ENCODE data around the gene COL4A4.

COL4A4 gene

DNA sequence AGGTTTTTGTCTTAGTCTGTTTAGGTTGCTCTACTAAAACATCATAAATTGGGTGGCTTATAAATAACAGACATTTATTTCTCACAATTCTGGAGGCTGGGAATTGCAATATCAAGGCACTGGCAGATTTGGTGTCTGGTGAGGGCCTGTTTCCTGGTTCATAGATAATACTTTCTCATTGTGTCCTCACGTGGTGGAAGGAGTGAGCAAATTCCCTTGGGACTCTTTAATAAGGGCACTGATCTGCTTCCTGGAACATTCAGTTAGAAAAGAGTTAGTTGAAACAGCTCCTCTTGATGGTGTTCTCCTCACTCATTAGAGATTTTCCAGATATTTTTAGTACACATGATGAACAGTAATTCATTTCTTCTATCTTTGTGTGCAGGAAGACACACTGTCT is 22.7 kb upstream of the COL4A4 start:
- Histone ChIP-seq H3K36me3 (ENCODE audit: control insufficient read depth, insufficient read depth, low read length) (no peaks in the 10 kb centered on the region), H3K27me3 (replicated peaks; ENCODE audit: control insufficient read depth, insufficient read depth, low read length) (no peaks in the 10 kb centered on the region), H3K4me3 (replicated peaks; ENCODE audit: low read depth, low read length) (no peak overlapping the region)
- TF ChIP-seq, protein P1, sequence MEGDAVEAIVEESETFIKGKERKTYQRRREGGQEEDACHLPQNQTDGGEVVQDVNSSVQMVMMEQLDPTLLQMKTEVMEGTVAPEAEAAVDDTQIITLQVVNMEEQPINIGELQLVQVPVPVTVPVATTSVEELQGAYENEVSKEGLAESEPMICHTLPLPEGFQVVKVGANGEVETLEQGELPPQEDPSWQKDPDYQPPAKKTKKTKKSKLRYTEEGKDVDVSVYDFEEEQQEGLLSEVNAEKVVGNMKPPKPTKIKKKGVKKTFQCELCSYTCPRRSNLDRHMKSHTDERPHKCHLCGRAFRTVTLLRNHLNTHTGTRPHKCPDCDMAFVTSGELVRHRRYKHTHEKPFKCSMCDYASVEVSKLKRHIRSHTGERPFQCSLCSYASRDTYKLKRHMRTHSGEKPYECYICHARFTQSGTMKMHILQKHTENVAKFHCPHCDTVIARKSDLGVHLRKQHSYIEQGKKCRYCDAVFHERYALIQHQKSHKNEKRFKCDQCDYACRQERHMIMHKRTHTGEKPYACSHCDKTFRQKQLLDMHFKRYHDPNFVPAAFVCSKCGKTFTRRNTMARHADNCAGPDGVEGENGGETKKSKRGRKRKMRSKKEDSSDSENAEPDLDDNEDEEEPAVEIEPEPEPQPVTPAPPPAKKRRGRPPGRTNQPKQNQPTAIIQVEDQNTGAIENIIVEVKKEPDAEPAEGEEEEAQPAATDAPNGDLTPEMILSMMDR (IDR thresholded peaks at IDR 0.05; ENCODE audit: insufficient read depth, low read length, poor library complexity, severe bottlenecking): no peak
- no peak for DNase-seq (ENCODE audit: extremely low read depth, insufficient read length)

DNA sequence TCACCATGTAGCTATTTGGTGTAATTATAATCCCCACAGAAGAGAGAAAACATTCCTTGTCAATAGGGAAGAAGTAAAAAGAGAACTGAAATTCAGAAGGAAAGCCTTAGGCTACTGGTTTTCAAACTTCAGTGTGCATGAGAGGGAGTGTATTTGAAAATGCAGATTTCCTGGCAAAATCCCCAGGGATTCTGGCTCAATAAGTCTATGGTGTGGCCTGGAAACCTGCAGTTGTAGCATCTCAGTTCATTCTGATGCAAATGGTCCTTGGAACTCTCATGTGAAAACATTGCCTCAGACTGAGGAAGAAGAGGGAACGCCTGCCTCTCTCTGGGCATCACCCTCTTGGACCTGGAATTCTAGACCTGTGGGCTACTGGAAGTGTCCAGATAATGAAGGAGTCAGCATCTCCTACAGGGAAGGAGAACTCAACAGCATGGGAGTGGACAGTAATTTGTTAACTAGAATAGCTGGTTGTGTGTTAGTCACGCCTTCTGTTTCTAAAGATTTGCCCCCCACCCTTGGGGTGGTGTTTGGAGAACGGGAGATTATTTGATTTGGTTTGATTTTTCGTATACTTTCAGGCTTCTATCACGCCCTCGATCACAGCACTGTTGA is 21.7 kb upstream of the COL4A4 start:
- no peak overlapping the region for H3K4me3 ChIP-seq (replicated peaks; ENCODE audit: low read depth, low read length)
- H3K27me3 ChIP-seq (replicated peaks; ENCODE audit: control insufficient read depth, insufficient read depth, low read length): no peaks in the 10 kb centered on the region
- no peaks in the 10 kb centered on the region for H3K36me3 ChIP-seq (ENCODE audit: control insufficient read depth, insufficient read depth, low read length)
- DNase-seq (ENCODE audit: extremely low read depth, insufficient read length): no peak
- TF ChIP-seq, protein P1 (IDR thresholded peaks at IDR 0.05; ENCODE audit: insufficient read depth, low read length, poor library complexity, severe bottlenecking): no peak

DNA sequence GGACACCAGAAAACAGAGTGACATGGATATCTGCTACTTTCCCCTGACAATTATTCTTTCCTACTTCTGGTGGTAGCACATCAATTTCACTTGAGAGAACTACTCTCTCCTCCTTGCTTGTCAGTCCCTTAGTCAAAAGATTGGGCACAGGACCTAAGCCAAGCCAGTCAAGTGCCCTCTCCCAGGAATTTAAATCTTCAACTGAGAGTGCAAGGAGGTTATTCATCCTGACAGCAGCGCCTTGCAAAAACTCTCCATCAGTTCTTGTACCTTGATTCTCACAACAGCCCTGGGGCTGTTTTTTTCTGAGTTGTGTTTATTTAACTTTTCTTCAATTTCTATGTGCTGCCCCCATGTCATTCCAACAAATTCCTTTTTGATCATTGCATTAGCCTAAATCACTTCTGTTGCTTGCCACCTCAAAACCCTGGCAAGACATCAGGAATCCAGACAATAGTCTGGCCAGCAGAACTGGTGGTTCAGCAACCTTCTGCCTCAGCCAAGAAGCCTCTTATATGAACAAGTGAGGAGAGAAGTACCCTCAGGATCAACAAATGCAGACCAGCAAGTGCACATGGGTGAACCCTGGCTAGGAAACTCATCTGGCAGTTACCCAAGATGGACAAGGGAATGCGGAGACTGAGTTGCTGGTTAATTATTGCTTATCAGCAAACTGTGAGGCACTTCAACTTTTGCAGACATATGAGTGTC is 19.8 kb upstream of the COL4A4 start:
- no peak for DNase-seq (ENCODE audit: extremely low read depth, insufficient read length)
- Histone ChIP-seq H3K27me3 (replicated peaks; ENCODE audit: control insufficient read depth, insufficient read depth, low read length) (no peaks in the 10 kb centered on the region), H3K36me3 (ENCODE audit: control insufficient read depth, insufficient read depth, low read length) (no peaks in the 10 kb centered on the region), H3K4me3 (replicated peaks; ENCODE audit: low read depth, low read length) (no peak overlapping the region)
- TF ChIP-seq, protein P1 (IDR thresholded peaks at IDR 0.05; ENCODE audit: insufficient read depth, low read length, poor library complexity, severe bottlenecking): no peak

DNA sequence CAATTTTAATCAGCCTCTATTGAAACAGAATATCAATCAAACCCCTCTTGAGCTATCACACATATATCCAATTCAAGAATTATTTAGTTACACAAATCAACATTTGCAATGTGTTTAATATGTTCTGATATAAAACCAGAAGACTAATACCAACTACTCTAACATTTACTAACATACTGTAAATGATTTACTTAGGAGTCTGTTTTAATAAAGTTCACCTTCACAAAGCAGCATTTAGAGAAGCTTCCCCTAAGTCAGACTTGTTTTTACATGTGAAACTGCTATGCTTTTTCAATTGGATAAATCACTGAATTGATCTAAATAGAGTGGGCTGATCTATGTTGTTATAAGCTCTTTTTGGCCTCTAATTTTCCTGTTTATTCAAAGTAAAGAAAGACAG is 18.8 kb upstream of the COL4A4 start:
- H3K4me3 ChIP-seq (replicated peaks; ENCODE audit: low read depth, low read length): no peak overlapping the region
- H3K36me3 ChIP-seq (ENCODE audit: control insufficient read depth, insufficient read depth, low read length): no peaks in the 10 kb centered on the region
- TF ChIP-seq, protein P1 (IDR thresholded peaks at IDR 0.05; ENCODE audit: insufficient read depth, low read length, poor library complexity, severe bottlenecking): no peak
- DNase-seq (ENCODE audit: extremely low read depth, insufficient read length): no peak
- no peaks in the 10 kb centered on the region for H3K27me3 ChIP-seq (replicated peaks; ENCODE audit: control insufficient read depth, insufficient read depth, low read length)

DNA sequence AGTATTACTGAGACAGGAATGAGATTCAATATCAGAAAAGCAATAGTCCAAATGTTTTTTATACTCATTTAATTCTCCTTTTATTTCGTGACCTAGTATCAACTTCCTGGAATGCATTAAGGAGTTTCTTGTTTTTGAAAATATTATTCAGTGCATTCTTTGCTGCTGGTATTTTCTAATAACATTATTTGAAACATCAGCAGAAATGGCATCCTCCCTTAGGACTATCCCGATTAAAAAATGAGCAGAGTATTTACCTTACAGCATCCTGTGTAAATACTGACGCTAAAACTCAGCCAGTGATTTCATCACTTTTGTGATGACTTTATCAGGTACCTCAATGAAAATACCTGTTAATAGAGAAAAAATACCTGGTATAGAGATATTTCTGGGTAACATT is 16.8 kb upstream of the COL4A4 start:
- H3K27me3 ChIP-seq (replicated peaks; ENCODE audit: control insufficient read depth, insufficient read depth, low read length): no peaks in the 10 kb centered on the region
- no peak overlapping the region for H3K4me3 ChIP-seq (replicated peaks; ENCODE audit: low read depth, low read length)
- TF ChIP-seq, protein P1 (IDR thresholded peaks at IDR 0.05; ENCODE audit: insufficient read depth, low read length, poor library complexity, severe bottlenecking): no peak
- peaks cover 1% of the 10 kb centered on the region; the same call in 1 of the 2 replicates for H3K36me3 ChIP-seq (ENCODE audit: control insufficient read depth, insufficient read depth, low read length)
- no peak for DNase-seq (ENCODE audit: extremely low read depth, insufficient read length)
